ENCODE results near the gene KLHL3. TPM values are rescaled to one million over a fixed set of nuclear protein-coding genes. Genes with fewer than 3 reads are reported as not detected.

The KLHL3 gene
- total and polyA plus RNA-seq, 9 of the 15 experiments (the other 6 are each of a cell fraction or from before 2014, with no cell fraction given) = under 0.01 to 1.5 (median 0.22) TPM

DNA sequence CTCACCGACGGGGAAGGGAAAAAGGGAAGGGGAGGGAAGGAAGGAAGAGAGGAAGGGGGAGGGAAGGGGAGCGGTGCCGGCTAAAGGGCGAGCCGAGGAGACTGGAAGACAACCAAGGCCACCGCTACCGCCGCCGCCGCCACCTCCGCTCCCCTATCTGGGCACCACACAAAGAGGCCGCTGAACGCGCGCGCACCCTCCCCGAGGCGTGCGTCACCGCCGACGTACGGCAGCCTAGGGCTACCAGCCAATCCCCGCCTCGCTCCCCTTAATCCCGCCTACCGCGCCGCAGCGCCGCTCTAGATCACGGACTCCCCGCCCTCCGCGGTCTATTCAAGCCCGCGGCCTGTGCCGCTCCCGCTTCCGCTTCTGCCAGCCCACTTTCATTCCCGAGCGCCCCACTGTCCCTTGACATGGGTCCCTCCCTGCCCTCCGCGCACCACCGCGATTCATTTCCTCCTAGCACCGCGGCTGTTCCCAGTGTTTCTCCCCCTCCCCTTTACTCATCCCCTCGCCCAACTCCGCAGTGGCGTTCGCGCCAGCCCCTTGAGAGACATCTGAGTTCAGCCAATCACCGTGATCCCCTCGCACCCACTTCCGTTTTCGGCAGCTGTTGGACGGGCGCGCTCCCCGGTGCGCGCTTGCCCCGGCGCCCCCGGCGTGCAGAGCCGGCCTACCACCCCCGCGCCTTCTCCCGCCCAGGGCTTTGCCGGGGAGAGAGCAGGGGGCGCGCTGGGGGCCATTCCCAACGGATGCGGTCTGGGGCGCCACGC is 18.5 kb upstream of the KLHL3 start, which contains the start of gene HNRNPA0 (continued):
- TF ChIP-seq ZNF436 (CRISPR knock-in tag; IDR thresholded peaks at IDR 0.05) (no peak), GTF2E2 (tag; IDR thresholded peaks at IDR 0.05) (peak; percentile 93), KDM5B (IDR thresholded peaks at IDR 0.05; ENCODE audit: insufficient replicate concordance, low read depth, low read length) (peak; percentile 90), HDAC3 (IDR thresholded peaks at IDR 0.05; ENCODE audit: borderline replicate concordance, partially characterized antibody) (no peak), DMBX1 (CRISPR knock-in tag; IDR thresholded peaks at IDR 0.05; ENCODE audit: borderline replicate concordance) (no peak), OTX1 (CRISPR knock-in tag; IDR thresholded peaks at IDR 0.05) (peak; percentile 91; the same call in 1 of the 2 replicates), ZBTB26 (CRISPR knock-in tag; IDR thresholded peaks at IDR 0.05) (peak; percentile 59; the same call in 1 of the 2 replicates), YY1 (IDR thresholded peaks at IDR 0.05; ENCODE audit: borderline replicate concordance in 1 of 3, control insufficient read depth in 1 of 3, extremely low read depth in 1 of 3, insufficient read depth in 3 of 3, insufficient read length in 1 of 3, insufficient replicate concordance in 2 of 3, low read depth in 1 of 3, low read length in 2 of 3) (peak in 2 of 3 experiments; percentile 60 to 79), BDP1 (IDR thresholded peaks at IDR 0.05; ENCODE audit: insufficient read depth, insufficient read length) (no peak), TFAM (CRISPR knock-in tag; conservative IDR thresholded peaks at IDR 0.05) (no peak), MAFF (IDR thresholded peaks at IDR 0.05; ENCODE audit: low read length) (no peak), SAFB (IDR thresholded peaks at IDR 0.05; ENCODE audit: borderline replicate concordance, low read depth, low read length) (no peak), KHSRP (IDR thresholded peaks at IDR 0.05) (no peak), TEAD1 (CRISPR knock-in tag; IDR thresholded peaks at IDR 0.05) (peak; percentile 32 to 36; a peak in 3 of 4 replicates), ZNF780A (CRISPR knock-in tag; IDR thresholded peaks at IDR 0.05) (no peak), E2F6 (IDR thresholded peaks at IDR 0.05; ENCODE audit: borderline replicate concordance in 1 of 2, extremely low read depth in 1 of 2, insufficient read depth in 1 of 2, insufficient read length in 1 of 2, low read depth in 1 of 2, low read length in 1 of 2, poor library complexity in 1 of 2, severe bottlenecking in 1 of 2) (peak; percentile 27 to 91), TAF9B (IDR thresholded peaks at IDR 0.05; ENCODE audit: partially characterized antibody) (peak; percentile 96), TFE3 (CRISPR knock-in tag; IDR thresholded peaks at IDR 0.05) (no peak), CBX3 (IDR thresholded peaks at IDR 0.05; ENCODE audit: borderline replicate concordance in 1 of 2, low read length in 2 of 2) (no peak)
- TF ChIP-seq, protein P1, sequence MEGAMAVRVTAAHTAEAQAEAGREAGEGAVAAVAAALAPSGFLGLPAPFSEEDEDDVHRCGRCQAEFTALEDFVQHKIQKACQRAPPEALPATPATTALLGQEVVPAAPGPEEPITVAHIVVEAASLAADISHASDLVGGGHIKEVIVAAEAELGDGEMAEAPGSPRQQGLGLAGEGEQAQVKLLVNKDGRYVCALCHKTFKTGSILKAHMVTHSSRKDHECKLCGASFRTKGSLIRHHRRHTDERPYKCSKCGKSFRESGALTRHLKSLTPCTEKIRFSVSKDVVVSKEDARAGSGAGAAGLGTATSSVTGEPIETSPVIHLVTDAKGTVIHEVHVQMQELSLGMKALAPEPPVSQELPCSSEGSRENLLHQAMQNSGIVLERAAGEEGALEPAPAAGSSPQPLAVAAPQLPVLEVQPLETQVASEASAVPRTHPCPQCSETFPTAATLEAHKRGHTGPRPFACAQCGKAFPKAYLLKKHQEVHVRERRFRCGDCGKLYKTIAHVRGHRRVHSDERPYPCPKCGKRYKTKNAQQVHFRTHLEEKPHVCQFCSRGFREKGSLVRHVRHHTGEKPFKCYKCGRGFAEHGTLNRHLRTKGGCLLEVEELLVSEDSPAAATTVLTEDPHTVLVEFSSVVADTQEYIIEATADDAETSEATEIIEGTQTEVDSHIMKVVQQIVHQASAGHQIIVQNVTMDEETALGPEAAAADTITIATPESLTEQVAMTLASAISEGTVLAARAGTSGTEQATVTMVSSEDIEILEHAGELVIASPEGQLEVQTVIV (CRISPR knock-in tag; IDR thresholded peaks at IDR 0.05; ENCODE audit: borderline replicate concordance) = no peak
